Brain microvascular endothelial cell (primary cell): ENCODE results near the gene COL25A1.

ENCODE experiments used
- DNase-seq: peaks from one replicate; pipeline ENCODE4 v3.0.0-alpha.2; 2020
- H3K27ac ChIP-seq: fragments of 250-450 bp; sonication (Bioruptor Pico); 2 replicates; pipeline ENCODE4 v1.5.1; 2020; ENCODE audit warnings: mild to moderate bottlenecking, moderate library complexity
- H3K27me3 ChIP-seq: fragments of 250-450 bp; sonication (Bioruptor Pico); replicated peaks from 2 replicates; pipeline ENCODE4 v1.5.1; 2020; ENCODE audit warnings: mild to moderate bottlenecking
- H3K36me3 ChIP-seq: fragments of 250-450 bp; sonication (Bioruptor Pico); replicated peaks from 2 replicates; pipeline ENCODE4 v1.5.1; 2020; ENCODE audit warnings: mild to moderate bottlenecking
- H3K4me3 ChIP-seq: 2 replicates; pipeline ENCODE4 v1.5.1; 2011; ENCODE audit warnings: low read depth, mild to moderate bottlenecking, control low read depth, low read length, moderate library complexity
- in situ Hi-C: cut with HindIII; loops from 2 replicates; pipeline ENCODE4 v1.10.0; 2017; ENCODE audit warnings: low sequenced_read_pairs, low pct_ligation_motif_present
- TF ChIP-seq, protein P1 (sequence below): IDR thresholded peaks from 2 replicates; pipeline ENCODE4 v1.5.1; 2011; ENCODE audit warnings: low read depth, mild to moderate bottlenecking, moderate library complexity, low read length, control low read depth, inconsistent platforms; ENCODE audit errors: missing control alignments

Gene COL25A1

DNA sequence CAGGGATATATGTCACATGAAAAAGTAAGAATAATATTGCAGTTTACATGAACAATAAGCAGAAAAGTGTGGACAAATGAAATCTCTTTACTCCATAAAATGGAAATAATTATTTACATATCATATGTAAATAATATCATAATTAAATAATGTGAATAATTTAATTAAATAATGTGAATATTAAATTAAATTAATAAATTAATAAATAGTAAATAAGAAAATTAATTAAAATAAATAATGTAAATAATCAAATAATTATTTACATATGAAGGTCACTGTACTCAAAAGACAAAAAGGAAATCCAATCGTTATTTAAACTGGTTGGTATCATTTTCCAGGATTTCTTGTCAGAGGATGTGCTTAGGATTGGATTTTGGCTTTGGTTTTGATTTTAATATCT lies 338.5 kb downstream of the COL25A1 start:
- no peak for DNase-seq
- no peak overlapping the region for H3K4me3 ChIP-seq
- H3K27ac ChIP-seq, result no peak overlapping the region
- in situ Hi-C loops, result no loop called here
- TF ChIP-seq, protein P1, sequence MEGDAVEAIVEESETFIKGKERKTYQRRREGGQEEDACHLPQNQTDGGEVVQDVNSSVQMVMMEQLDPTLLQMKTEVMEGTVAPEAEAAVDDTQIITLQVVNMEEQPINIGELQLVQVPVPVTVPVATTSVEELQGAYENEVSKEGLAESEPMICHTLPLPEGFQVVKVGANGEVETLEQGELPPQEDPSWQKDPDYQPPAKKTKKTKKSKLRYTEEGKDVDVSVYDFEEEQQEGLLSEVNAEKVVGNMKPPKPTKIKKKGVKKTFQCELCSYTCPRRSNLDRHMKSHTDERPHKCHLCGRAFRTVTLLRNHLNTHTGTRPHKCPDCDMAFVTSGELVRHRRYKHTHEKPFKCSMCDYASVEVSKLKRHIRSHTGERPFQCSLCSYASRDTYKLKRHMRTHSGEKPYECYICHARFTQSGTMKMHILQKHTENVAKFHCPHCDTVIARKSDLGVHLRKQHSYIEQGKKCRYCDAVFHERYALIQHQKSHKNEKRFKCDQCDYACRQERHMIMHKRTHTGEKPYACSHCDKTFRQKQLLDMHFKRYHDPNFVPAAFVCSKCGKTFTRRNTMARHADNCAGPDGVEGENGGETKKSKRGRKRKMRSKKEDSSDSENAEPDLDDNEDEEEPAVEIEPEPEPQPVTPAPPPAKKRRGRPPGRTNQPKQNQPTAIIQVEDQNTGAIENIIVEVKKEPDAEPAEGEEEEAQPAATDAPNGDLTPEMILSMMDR, result no peak
- H3K27me3 ChIP-seq, result no peaks in the 10 kb centered on the region
- no peaks in the 10 kb centered on the region for H3K36me3 ChIP-seq

DNA sequence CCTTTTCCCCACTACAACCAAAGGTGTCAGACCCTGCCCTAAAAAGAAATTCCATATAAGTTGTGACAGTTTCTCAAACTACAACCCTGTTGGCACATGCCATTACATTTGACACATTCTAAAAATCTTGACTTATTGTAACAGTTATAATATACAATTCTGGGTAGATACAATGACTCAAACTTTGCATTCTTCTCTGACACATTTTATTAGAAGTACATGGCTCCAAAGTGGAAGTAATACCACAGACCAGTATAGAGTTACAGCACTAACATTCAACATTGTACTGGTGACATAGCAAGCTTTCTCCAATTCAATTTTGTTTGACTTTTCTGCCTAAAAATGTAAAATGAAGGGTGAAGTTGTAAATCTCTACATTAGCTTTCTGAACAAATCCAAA lies 343.0 kb downstream of the COL25A1 start:
- in situ Hi-C loops, result no loop called here
- Histone ChIP-seq H3K4me3 (no peak overlapping the region), H3K36me3 (no peaks in the 10 kb centered on the region), H3K27me3 (no peaks in the 10 kb centered on the region), H3K27ac (no peak overlapping the region)
- TF ChIP-seq, protein P1, result no peak
- DNase-seq, result peak; percentile 2

DNA sequence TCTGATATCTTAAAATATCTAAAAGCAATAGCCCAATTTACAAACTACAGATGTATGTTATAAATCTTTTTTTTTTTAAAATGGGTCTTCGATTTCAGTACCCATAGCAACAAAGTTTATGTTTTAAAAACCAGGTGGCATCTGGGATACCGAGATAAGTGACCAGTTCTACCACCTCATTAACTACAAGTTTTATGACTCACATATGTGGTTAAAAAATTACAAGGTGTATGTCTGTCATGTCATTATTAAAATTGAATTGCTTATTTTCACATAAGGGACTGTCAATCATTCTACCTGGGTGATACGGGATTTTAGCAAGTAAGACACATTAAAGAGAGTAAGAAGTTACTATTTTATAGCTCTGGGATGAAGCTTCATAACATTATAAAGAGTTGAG lies 347.6 kb downstream of the COL25A1 start:
- Histone ChIP-seq H3K27ac (no peak overlapping the region), H3K4me3 (no peak overlapping the region), H3K36me3 (no peaks in the 10 kb centered on the region), H3K27me3 (no peaks in the 10 kb centered on the region)
- no peak for DNase-seq
- in situ Hi-C loops, result no loop called here
- TF ChIP-seq, protein P1, result no peak

DNA sequence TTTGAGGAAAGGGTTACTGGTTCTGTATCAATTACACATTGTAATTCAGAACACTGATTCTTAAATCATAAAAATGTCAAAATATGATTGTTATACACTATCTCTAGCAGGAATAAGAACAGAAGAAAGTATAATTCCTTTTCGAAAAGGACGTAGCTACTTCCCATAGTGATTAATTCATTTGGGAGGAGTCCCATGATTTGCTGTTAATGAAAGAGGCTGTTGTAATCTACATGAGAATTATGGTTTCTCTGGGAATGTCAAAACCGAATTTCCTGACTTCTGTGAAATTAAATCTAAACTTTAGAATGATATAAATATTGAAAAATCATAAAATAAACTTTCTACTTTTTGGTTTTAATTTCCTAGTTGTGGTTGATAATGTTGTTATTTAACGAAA lies 348.5 kb downstream of the COL25A1 start:
- TF ChIP-seq, protein P1, result no peak
- H3K4me3 ChIP-seq, result no peak overlapping the region
- in situ Hi-C loops, result no loop called here
- DNase-seq, result no peak
- H3K27ac ChIP-seq, result no peak overlapping the region
- H3K27me3 ChIP-seq, result no peaks in the 10 kb centered on the region
- no peaks in the 10 kb centered on the region for H3K36me3 ChIP-seq

DNA sequence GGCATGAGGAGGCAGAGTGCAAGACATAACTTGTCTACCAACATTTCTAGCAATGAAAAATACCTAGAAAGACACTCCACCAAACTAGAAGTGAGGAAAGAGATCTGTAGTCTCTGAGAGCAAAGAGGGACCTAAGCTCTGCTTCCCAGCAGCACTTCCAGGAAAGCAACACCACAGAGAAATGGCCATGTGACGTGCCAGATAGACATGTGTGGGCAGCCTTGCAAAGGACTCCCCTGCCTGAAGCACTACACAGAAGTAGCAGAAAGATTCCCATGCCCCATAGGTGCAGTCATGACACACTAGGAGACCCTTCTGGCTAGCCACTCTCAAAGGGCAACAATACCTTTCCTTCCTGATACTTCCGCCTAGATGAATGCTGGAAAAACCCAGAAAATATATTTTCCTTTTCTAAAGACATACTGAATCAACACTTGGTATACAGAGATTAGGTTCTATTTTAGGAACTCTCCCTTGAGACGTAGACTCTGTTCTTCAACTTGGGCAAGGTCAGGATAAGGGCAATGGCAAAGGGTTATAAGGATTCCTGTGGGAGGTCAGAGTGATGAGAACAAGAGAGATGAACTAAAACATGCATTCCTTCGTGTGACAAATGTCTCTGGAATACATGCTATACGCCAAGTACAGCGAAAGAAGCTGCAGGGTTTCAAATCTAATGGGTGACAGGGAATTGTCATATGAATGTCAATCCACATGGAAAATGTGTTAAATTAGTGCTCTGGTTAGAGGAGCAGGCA lies 352.1 kb downstream of the COL25A1 start:
- peak; percentile 25 for DNase-seq
- Histone ChIP-seq H3K27me3 (no peaks in the 10 kb centered on the region), H3K36me3 (no peaks in the 10 kb centered on the region), H3K27ac (no peak overlapping the region), H3K4me3 (no peak overlapping the region)
- in situ Hi-C loops, result no loop called here
- TF ChIP-seq, protein P1, result no peak

DNA sequence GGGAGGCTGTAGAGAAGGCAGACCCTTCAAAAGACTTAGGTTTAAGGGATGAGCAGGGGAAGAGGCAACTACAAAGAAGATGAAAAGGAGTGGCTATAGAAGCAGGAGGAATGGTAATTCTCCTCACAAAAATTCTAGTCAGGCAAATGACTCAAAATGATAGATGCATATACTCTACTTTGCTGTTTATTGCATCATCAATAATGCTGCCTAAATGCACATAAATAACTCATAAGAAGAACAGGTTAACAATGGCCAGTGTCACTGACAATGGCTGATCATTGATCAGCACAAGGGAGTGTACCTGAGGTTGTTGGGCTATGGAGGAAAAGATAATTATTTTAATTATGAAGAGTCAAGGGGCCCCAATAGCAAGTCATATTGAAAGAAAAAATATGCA lies 354.9 kb downstream of the COL25A1 start:
- no peaks in the 10 kb centered on the region for H3K27me3 ChIP-seq
- DNase-seq, result no peak
- no peaks in the 10 kb centered on the region for H3K36me3 ChIP-seq
- H3K4me3 ChIP-seq, result no peak overlapping the region
- no peak overlapping the region for H3K27ac ChIP-seq
- TF ChIP-seq, protein P1, result no peak
- in situ Hi-C loops, result no loop called here
